NCI-H226 (cell line): ENCODE measurements around the gene PFN1.
"Not testable (repeated sequence)": the region's sequence is repeated elsewhere in the genome, so short reads cannot be mapped to it uniquely, and the experiment has no call there.

Experiments used
- DNase-seq: peaks from one replicate; pipeline ENCODE4 v3.0.0-alpha.2; 2015

PFN1 gene

GRCh38 chr17:4920351-4921048, 27.8 kb downstream of the PFN1 start:
- peak; percentile 60 for DNase-seq

- no peak for DNase-seq
Observed at GRCh38 chr17:4919511-4920047, 28.8 kb downstream of the PFN1 start.

GRCh38 chr17:4914551-4914950, 33.8 kb downstream of the PFN1 start:
- not testable (repeated sequence) for DNase-seq

GRCh38 chr17:4913994-4914393, 34.3 kb downstream of the PFN1 start:
- DNase-seq: no peak

- DNase-seq: peak; percentile 85
Observed at GRCh38 chr17:4908711-4909496, 39.4 kb downstream of the PFN1 start.

GRCh38 chr17:4908301-4908700, 40.0 kb downstream of the PFN1 start:
- no peak for DNase-seq

GRCh38 chr17:4906642-4907041, 41.7 kb downstream of the PFN1 start:
- DNase-seq: not testable (repeated sequence)

GRCh38 chr17:4903051-4903818, 45.1 kb downstream of the PFN1 start, which contains the start of gene CHRNE:
TSS of gene CHRNE (minus strand) at chr17:4903098. CDS start at chr17:4903063, 35 bp downstream.
- peak; percentile 43 for DNase-seq

GRCh38 chr17:4902540-4902939, 45.8 kb downstream of the PFN1 start:
- no peak for DNase-seq

GRCh38 chr17:4901648-4902344, 46.5 kb downstream of the PFN1 start:
- DNase-seq: no peak

GRCh38 chr17:4901108-4901647, 47.2 kb downstream of the PFN1 start:
- no peak for DNase-seq

- DNase-seq: no peak
Observed at GRCh38 chr17:4900231-4901107, 47.9 kb downstream of the PFN1 start.

GRCh38 chr17:4899341-4900230, 48.7 kb downstream of the PFN1 start, which contains the start of gene C17orf107:
TSS of gene C17orf107 (plus strand) at chr17:4899536. CDS start at chr17:4899763, 227 bp downstream.
- DNase-seq: no peak

GRCh38 chr17:4898927-4899326, 49.4 kb downstream of the PFN1 start:
- no peak for DNase-seq

- no peak for DNase-seq
Observed at GRCh38 chr17:4898351-4898750, 50.0 kb downstream of the PFN1 start.

- no peak for DNase-seq
Observed at GRCh38 chr17:4897785-4898184, 50.5 kb downstream of the PFN1 start.

GRCh38 chr17:4897198-4897687, 51.1 kb downstream of the PFN1 start:
- DNase-seq: no peak

GRCh38 chr17:4896332-4897197, 51.8 kb downstream of the PFN1 start:
- DNase-seq: no peak
